M059J (cell line): Measurements from ENCODE around the gene PIK3C3. TPM values are rescaled to one million over a fixed set of nuclear protein-coding genes. Genes with fewer than 3 reads are reported as not detected.
"Not testable (repeated sequence)": the region's sequence is repeated elsewhere in the genome, so short reads cannot be mapped to it uniquely, and the experiment has no call there.

ENCODE experiments used
- DNase-seq: peaks from one replicate; pipeline ENCODE4 v3.0.0-alpha.2; 2012; ENCODE audit warnings: low read depth
- total RNA-seq: library from RNA; depleted of rRNA; stranded (reverse); fragments of >200 nt; shearing (Covaris generic); gene quantifications from 2 replicates; pipeline ENCODE4 v1.2.3, GENCODE V29; 2014

PIK3C3 gene
- total RNA-seq, 1 experiment from 2014 or later = 67.3 TPM

- DNase-seq = no peak
These were observed 10.7 kb downstream of the PIK3C3 start for GRCh38 chr18:41965634-41966255.

GRCh38 chr18:41966943-41967342, 11.9 kb downstream of the PIK3C3 start:
- DNase-seq = no peak

GRCh38 chr18:41967680-41968079, 12.6 kb downstream of the PIK3C3 start:
- no peak for DNase-seq

GRCh38 chr18:41969881-41970280, 14.8 kb downstream of the PIK3C3 start:
- no peak for DNase-seq

- peak; percentile 10 for DNase-seq
These were observed 17.3 kb downstream of the PIK3C3 start for GRCh38 chr18:41972067-41972925.

- DNase-seq = no peak
These were observed 18.9 kb downstream of the PIK3C3 start for GRCh38 chr18:41973983-41974382.

- DNase-seq = no peak
These were observed 19.8 kb downstream of the PIK3C3 start for GRCh38 chr18:41974796-41975201.

- DNase-seq = no peak
These were observed 20.2 kb downstream of the PIK3C3 start for GRCh38 chr18:41975284-41975683.

- no peak for DNase-seq
These were observed 22.2 kb downstream of the PIK3C3 start for GRCh38 chr18:41977233-41977632.

- no peak for DNase-seq
These were observed 28.1 kb downstream of the PIK3C3 start for GRCh38 chr18:41982942-41983660.

GRCh38 chr18:41985914-41986313, 30.9 kb downstream of the PIK3C3 start:
- DNase-seq = no peak

GRCh38 chr18:41989508-41989907, 34.5 kb downstream of the PIK3C3 start:
- DNase-seq = no peak

- DNase-seq = peak; percentile 5
These were observed 37.0 kb downstream of the PIK3C3 start for GRCh38 chr18:41992066-41992465.

- DNase-seq = no peak
These were observed 37.7 kb downstream of the PIK3C3 start for GRCh38 chr18:41992703-41993102.

- no peak for DNase-seq
These were observed 38.1 kb downstream of the PIK3C3 start for GRCh38 chr18:41993151-41993550.

- no peak for DNase-seq
These were observed 41.0 kb downstream of the PIK3C3 start for GRCh38 chr18:41996020-41996419.

- DNase-seq = no peak
These were observed 44.7 kb downstream of the PIK3C3 start for GRCh38 chr18:41999751-42000150.

GRCh38 chr18:42001801-42002200, 46.8 kb downstream of the PIK3C3 start:
- no peak for DNase-seq

GRCh38 chr18:42004653-42005052, 49.6 kb downstream of the PIK3C3 start:
- DNase-seq = no peak

GRCh38 chr18:42005782-42006181, 50.7 kb downstream of the PIK3C3 start:
- no peak for DNase-seq

- DNase-seq = not testable (repeated sequence)
These were observed 54.4 kb downstream of the PIK3C3 start for GRCh38 chr18:42009457-42009856.

GRCh38 chr18:42011053-42011452, 56.0 kb downstream of the PIK3C3 start:
- no peak for DNase-seq

- DNase-seq = no peak
These were observed 63.8 kb downstream of the PIK3C3 start for GRCh38 chr18:42018831-42019230.
